Mesenchymal stem cell (in vitro differentiated cells and primary cell): ENCODE results near the gene LENG8.

ENCODE experiments used
- DNase-seq: peaks from one replicate; pipeline ENCODE4 v3.0.0-alpha.2; 2013
- H2AFZ ChIP-seq: one replicate; pipeline ENCODE4 v1.6.1; 2013; ENCODE audit warnings: low read depth, mild to moderate bottlenecking, control low read depth, inconsistent platforms, low read length, moderate library complexity
- H2AK5ac ChIP-seq: 2 replicates; pipeline ENCODE4 v1.6.1; 2013; ENCODE audit warnings: low read length, moderate library complexity, mild to moderate bottlenecking, inconsistent platforms; ENCODE audit not compliant: severe bottlenecking
- H2BK120ac ChIP-seq: one replicate; pipeline ENCODE4 v1.6.1; 2013; ENCODE audit warnings: low read depth, mild to moderate bottlenecking, inconsistent platforms, low read length, moderate library complexity
- H2BK12ac ChIP-seq, 2 experiments: one replicate each; pipeline ENCODE4 v1.6.1; 2013; ENCODE audit warnings: inconsistent platforms in 2 of 2, low read length in 2 of 2, mild to moderate bottlenecking in 2 of 2, moderate library complexity in 2 of 2, control low read depth in 1 of 2
- H2BK15ac ChIP-seq: one replicate; pipeline ENCODE4 v1.6.1; 2013; ENCODE audit warnings: mild to moderate bottlenecking, low read depth, inconsistent platforms; ENCODE audit not compliant: poor library complexity, severe bottlenecking
- H2BK5ac ChIP-seq: 2 replicates; pipeline ENCODE4 v1.6.1; 2013; ENCODE audit warnings: low read depth, mild to moderate bottlenecking, low read length, control low read depth, inconsistent platforms; ENCODE audit not compliant: poor library complexity, severe bottlenecking
- H3K14ac ChIP-seq, 2 experiments: one replicate each; pipeline ENCODE4 v1.6.1; 2013; ENCODE audit warnings: inconsistent platforms in 2 of 2, low read length in 2 of 2, control low read depth in 1 of 2, mild to moderate bottlenecking in 1 of 2, moderate library complexity in 1 of 2
- H3K18ac ChIP-seq, 2 experiments: one replicate each; pipeline ENCODE4 v1.6.1; 2013; ENCODE audit warnings: inconsistent platforms in 2 of 2, low read length in 2 of 2, control low read depth in 1 of 2, low read depth in 1 of 2, mild to moderate bottlenecking in 1 of 2
- H3K23ac ChIP-seq, 2 experiments: one replicate each; pipeline ENCODE4 v1.6.1; 2013; ENCODE audit warnings: inconsistent platforms in 2 of 2, low read length in 2 of 2, mild to moderate bottlenecking in 2 of 2, moderate library complexity in 2 of 2, control low read depth in 1 of 2
- H3K27ac ChIP-seq: 2 replicates; pipeline ENCODE4 v1.5.1; 2013; ENCODE audit warnings: mild to moderate bottlenecking, moderate library complexity, low read length, control low read depth, inconsistent platforms; ENCODE audit not compliant: poor library complexity, severe bottlenecking
- H3K27me3 ChIP-seq, 2 experiments: 2 replicates each; pipeline versions ENCODE4 v1.6.1 to v1.7.0; 2013; ENCODE audit warnings: low read length in 2 of 2, mild to moderate bottlenecking in 2 of 2, moderate library complexity in 2 of 2, control low read depth in 1 of 2, inconsistent platforms in 1 of 2; ENCODE audit not compliant: control insufficient read depth in 1 of 2, insufficient read depth in 1 of 2
- H3K36me3 ChIP-seq, 2 experiments: 2 replicates each; pipeline versions ENCODE4 v1.6.1 to v1.7.0; 2013; ENCODE audit warnings: low read length in 2 of 2, control low read depth in 1 of 2, inconsistent platforms in 1 of 2, low read depth in 1 of 2, mild to moderate bottlenecking in 1 of 2; ENCODE audit not compliant: insufficient read depth in 2 of 2, control insufficient read depth in 1 of 2
- H3K4ac ChIP-seq, 2 experiments: one replicate each; pipeline ENCODE4 v1.6.1; 2013; ENCODE audit warnings: inconsistent platforms in 2 of 2, low read length in 2 of 2, mild to moderate bottlenecking in 2 of 2, moderate library complexity in 2 of 2, control low read depth in 1 of 2, low read depth in 1 of 2
- H3K4me1 ChIP-seq: 2 replicates; pipeline ENCODE4 v1.6.1; 2013; ENCODE audit warnings: low read depth, low read length, control low read depth; ENCODE audit not compliant: control insufficient read depth, insufficient read depth
- H3K4me2 ChIP-seq: 2 replicates; pipeline ENCODE4 v1.6.1; 2013; ENCODE audit warnings: low read length, mild to moderate bottlenecking, inconsistent platforms; ENCODE audit not compliant: poor library complexity, severe bottlenecking
- H3K4me3 ChIP-seq, 2 experiments: 2 replicates each; pipeline versions ENCODE4 v1.5.1 to v1.7.0; 2013; ENCODE audit warnings: low read length in 2 of 2, mild to moderate bottlenecking in 2 of 2, control low read depth in 1 of 2, low read depth in 1 of 2; ENCODE audit not compliant: insufficient read depth in 1 of 2
- H3K79me1 ChIP-seq: replicated peaks from 2 replicates; pipeline ENCODE4 v1.6.1; 2013; ENCODE audit warnings: mild to moderate bottlenecking, control low read depth, low read length, inconsistent platforms; ENCODE audit not compliant: poor library complexity, severe bottlenecking
- H3K9ac ChIP-seq: 2 replicates; pipeline ENCODE4 v1.7.0; 2013; ENCODE audit warnings: mild to moderate bottlenecking, low read length, moderate library complexity
- H3K9me3 ChIP-seq: 2 replicates; pipeline ENCODE4 v1.7.0; 2013; ENCODE audit warnings: mild to moderate bottlenecking, low read length; ENCODE audit not compliant: control insufficient read depth
- H4K8ac ChIP-seq: one replicate; pipeline ENCODE4 v1.6.1; 2013; ENCODE audit warnings: inconsistent platforms, mild to moderate bottlenecking, low read length, moderate library complexity
- H4K91ac ChIP-seq: one replicate; pipeline ENCODE4 v1.6.1; 2013; ENCODE audit warnings: mild to moderate bottlenecking, low read length, inconsistent platforms
- WGBS: methylation state at CpG from one replicate; pipeline ENCODE4 v1.1.7; 2013; ENCODE audit warnings: mixed read lengths; 5-methylcytosine and 5-hydroxymethylcytosine counted together

Gene LENG8

GRCh38 chr19:54407780-54408179 is 41.2 kb upstream of the LENG8 start:
- Histone ChIP-seq H2AFZ (no peak overlapping the region), H3K4me1 (no peaks in the 10 kb centered on the region), H3K9ac (no peak overlapping the region), H3K36me3 (peaks cover 0 to 2% of the 10 kb centered on the region in 2 experiments), H4K91ac (no peak overlapping the region), H3K4me2 (no peak overlapping the region), H3K79me1 (no peaks in the 10 kb centered on the region), H3K4me3 (no peak overlapping the region), H3K9me3 (peaks cover 6% of the 10 kb centered on the region), H4K8ac (no peak overlapping the region), H2BK5ac (no peak overlapping the region), H3K14ac (no peak overlapping the region), H2AK5ac (no peak overlapping the region), H2BK120ac (no peak overlapping the region), H2BK12ac (no peak overlapping the region), H3K27me3 (no peaks in the 10 kb centered on the region), H3K27ac (no peak overlapping the region), H3K4ac (no peak overlapping the region), H3K23ac (no peak overlapping the region), H2BK15ac (no peak overlapping the region), H3K18ac (no peak overlapping the region)
- DNase-seq, result no peak
- WGBS, result 77% methylated on average over 7 of the region's 7 CpGs

GRCh38 chr19:54408456-54409026 is 40.5 kb upstream of the LENG8 start:
- 91% methylated on average over 8 of the region's 9 CpGs for WGBS
- H3K4ac ChIP-seq, result no peak overlapping the region
- no peaks in the 10 kb centered on the region for H3K79me1 ChIP-seq
- H3K36me3 ChIP-seq, result no peaks in the 10 kb centered on the region
- no peak overlapping the region for H4K8ac ChIP-seq
- no peak overlapping the region for H2BK15ac ChIP-seq
- no peak overlapping the region for H3K27ac ChIP-seq
- DNase-seq, result no peak
- H3K9ac ChIP-seq, result no peak overlapping the region
- H3K4me1 ChIP-seq, result no peaks in the 10 kb centered on the region
- H2BK120ac ChIP-seq, result no peak overlapping the region
- no peak overlapping the region for H3K23ac ChIP-seq
- H3K14ac ChIP-seq, result no peak overlapping the region
- H4K91ac ChIP-seq, result no peak overlapping the region
- no peaks in the 10 kb centered on the region for H3K27me3 ChIP-seq
- H2BK12ac ChIP-seq, result no peak overlapping the region
- H3K9me3 ChIP-seq, result peaks cover 6% of the 10 kb centered on the region
- H2AK5ac ChIP-seq, result no peak overlapping the region
- no peak overlapping the region for H2AFZ ChIP-seq
- no peak overlapping the region for H3K4me2 ChIP-seq
- no peak overlapping the region for H3K4me3 ChIP-seq
- H2BK5ac ChIP-seq, result no peak overlapping the region
- H3K18ac ChIP-seq, result no peak overlapping the region

GRCh38 chr19:54411033-54411432 is 38.0 kb upstream of the LENG8 start:
- no peak overlapping the region for H2AFZ ChIP-seq
- peaks cover 6% of the 10 kb centered on the region for H3K9me3 ChIP-seq
- H3K79me1 ChIP-seq, result no peaks in the 10 kb centered on the region
- H2AK5ac ChIP-seq, result no peak overlapping the region
- DNase-seq, result no peak
- H2BK12ac ChIP-seq, result no peak overlapping the region
- H3K23ac ChIP-seq, result no peak overlapping the region
- no peak overlapping the region for H2BK120ac ChIP-seq
- no peak overlapping the region for H3K4me2 ChIP-seq
- no peaks in the 10 kb centered on the region for H3K4me1 ChIP-seq
- no peak overlapping the region for H4K8ac ChIP-seq
- no peak overlapping the region for H3K18ac ChIP-seq
- H3K27me3 ChIP-seq, result peaks cover 13 to 16% of the 10 kb centered on the region in 2 experiments
- no peak overlapping the region for H3K4ac ChIP-seq
- no peak overlapping the region for H4K91ac ChIP-seq
- H2BK15ac ChIP-seq, result no peak overlapping the region
- H3K36me3 ChIP-seq, result no peaks in the 10 kb centered on the region
- H3K9ac ChIP-seq, result no peak overlapping the region
- no peak overlapping the region for H2BK5ac ChIP-seq
- no peak overlapping the region for H3K14ac ChIP-seq
- H3K4me3 ChIP-seq, result no peak overlapping the region
- H3K27ac ChIP-seq, result no peak overlapping the region

GRCh38 chr19:54412877-54413276 is 36.1 kb upstream of the LENG8 start:
- no peak overlapping the region for H2AK5ac ChIP-seq
- no peak overlapping the region for H3K9ac ChIP-seq
- peaks cover 0 to 6% of the 10 kb centered on the region in 2 experiments for H3K36me3 ChIP-seq
- no peak overlapping the region for H3K18ac ChIP-seq
- H4K91ac ChIP-seq, result no peak overlapping the region
- no peak overlapping the region for H3K4me3 ChIP-seq
- no peak for DNase-seq
- no peak overlapping the region for H3K27ac ChIP-seq
- H3K79me1 ChIP-seq, result no peaks in the 10 kb centered on the region
- H4K8ac ChIP-seq, result no peak overlapping the region
- H3K4me2 ChIP-seq, result no peak overlapping the region
- WGBS, result 74% methylated on average over 3 of the region's 4 CpGs
- H3K23ac ChIP-seq, result no peak overlapping the region
- H2BK120ac ChIP-seq, result no peak overlapping the region
- H2BK12ac ChIP-seq, result no peak overlapping the region
- no peak overlapping the region for H3K14ac ChIP-seq
- no peak overlapping the region for H2AFZ ChIP-seq
- H3K27me3 ChIP-seq, result peaks cover 31 to 34% of the 10 kb centered on the region in 2 experiments
- peaks cover 2% of the 10 kb centered on the region for H3K9me3 ChIP-seq
- peaks cover 4% of the 10 kb centered on the region for H3K4me1 ChIP-seq
- no peak overlapping the region for H3K4ac ChIP-seq
- no peak overlapping the region for H2BK15ac ChIP-seq
- no peak overlapping the region for H2BK5ac ChIP-seq
